Measurements from ENCODE around the gene ITGAX. TPM values are rescaled to one million over a fixed set of nuclear protein-coding genes. Genes with fewer than 3 reads are reported as not detected.
A peak's percentile ranks its signal among the peaks of the same experiment; 100 is the strongest.

Gene ITGAX
- total RNA-seq, 1 experiment from 2014 or later: 1.9 TPM

- TF ChIP-seq ZNF274 (IDR thresholded peaks at IDR 0.05; ENCODE audit: low read depth, low read length): no peak
- TF ChIP-seq POLR2AphosphoS5 (IDR thresholded peaks at IDR 0.05; ENCODE audit: low read depth, low read length): no peak
Observed at GRCh38 chr16:31332544-31332943, 22.4 kb upstream of the ITGAX start (continued).

GRCh38 chr16:31333686-31334649 is 21.0 kb upstream of the ITGAX start:
- peak; percentile 52 for DNase-seq (ENCODE audit: low read depth, low spot score)
- no peaks in the 10 kb centered on the region for H3K36me3 ChIP-seq (ENCODE audit: control insufficient read depth in 1 of 2, insufficient read depth in 2 of 2, low read length in 2 of 2)
- ChIA-PET CTCF (interaction anchor here (0.6 to 1.1 kb wide), 7 partner anchors 11 to 380 kb away, joined by 3 to 8 read pairs (median 3); partner anchors contain the start of genes HSD3B7, TRIM72, ZNF646 and ZNF668), POLR2A (interaction anchor here (1.4 kb wide), 1 partner anchor 217 kb away, joined by 3 read pairs; the partner anchor contains the start of gene KAT8), RAD21 (ENCODE audit: low non-redundant PET in 1 of 2, low total read pairs in 2 of 2, uncharacterized antibody in 2 of 2, unreplicated experiment in 2 of 2) (interaction anchor here (0.6 to 1.0 kb wide), 2 partner anchors 349 kb away, joined by 3 read pairs; partner anchors contain the start of gene HSD3B7 (in 2 of the 2))
- H3K9me3 ChIP-seq (ENCODE audit: control insufficient read depth in 1 of 2, insufficient read depth in 1 of 2, low read depth in 1 of 2, low read length in 2 of 2): no peaks in the 10 kb centered on the region
- peaks cover 5% of the 10 kb centered on the region; the same call in 1 of the 2 replicates for H3K27me3 ChIP-seq (ENCODE audit: insufficient read depth, low read length)
- 0 out of 4 replicates have a peak, but pooled peaks cover 0 to 3% of the 10 kb centered on the region in 2 experiments for H3K4me1 ChIP-seq (ENCODE audit: control insufficient read depth in 1 of 2, insufficient read depth in 2 of 2, low read length in 2 of 2)
- H3K4me3 ChIP-seq (replicated peaks in 1 of 2; ENCODE audit: low read depth in 1 of 2, low read length in 2 of 2): no peak overlapping the region
- H3K9me2 ChIP-seq (ENCODE audit: insufficient read depth): no peaks in the 10 kb centered on the region
- no peak overlapping the region for H3K27ac ChIP-seq (ENCODE audit: low read depth, low read length)
- no peak overlapping the region for H3K9ac ChIP-seq (ENCODE audit: low read length)
- H4K20me1 ChIP-seq (ENCODE audit: insufficient read depth): no peaks in the 10 kb centered on the region
- intact Hi-C loops (cut with micrococcal nuclease): loop anchor here (2.0 kb wide), 1 partner anchor 349 kb away; the partner anchor contains the start of gene HSD3B7
- no peak overlapping the region for H3K4me2 ChIP-seq (ENCODE audit: low read length)
- no peak overlapping the region for H2AFZ ChIP-seq (ENCODE audit: low read depth, low read length, poor library complexity, severe bottlenecking)
- TF ChIP-seq ZFX (IDR thresholded peaks at IDR 0.05): no peak
- TF ChIP-seq CTCF (IDR thresholded peaks at IDR 0.05 in 2 of 3, conservative IDR thresholded peaks at IDR 0.05 in 1 of 3; ENCODE audit: borderline replicate concordance in 1 of 3, insufficient read depth in 1 of 3, low read depth in 2 of 3, low read length in 2 of 3): peak; percentile 53 to 66 (median 59); a peak in 5 of 6 replicates
- TF ChIP-seq RAD21 (IDR thresholded peaks at IDR 0.05; ENCODE audit: low read depth): peak; percentile 87
- TF ChIP-seq ZNF274 (IDR thresholded peaks at IDR 0.05; ENCODE audit: low read depth, low read length): no peak
- no peak for TF ChIP-seq YY1 (IDR thresholded peaks at IDR 0.05; ENCODE audit: extremely low read depth, insufficient replicate concordance, low read depth, low read length)
- no peak for TF ChIP-seq ATF3 (IDR thresholded peaks at IDR 0.05)
- peak; percentile 95 for ATAC-seq
- H3K79me2 ChIP-seq (ENCODE audit: insufficient read depth, low read length): no peaks in the 10 kb centered on the region
- no TSS peak for BruUV-seq (replicated peaks)
